ENCODE measurements around the gene CDK11B. TPM values are rescaled to one million over a fixed set of nuclear protein-coding genes. Genes with fewer than 3 reads are reported as not detected.
"Not testable (repeated sequence)": the region's sequence is repeated elsewhere in the genome, so short reads cannot be mapped to it uniquely, and the experiment has no call there.

Gene CDK11B
- total RNA-seq, 1 donor from 2014 or later, result 71.0 TPM

DNA sequence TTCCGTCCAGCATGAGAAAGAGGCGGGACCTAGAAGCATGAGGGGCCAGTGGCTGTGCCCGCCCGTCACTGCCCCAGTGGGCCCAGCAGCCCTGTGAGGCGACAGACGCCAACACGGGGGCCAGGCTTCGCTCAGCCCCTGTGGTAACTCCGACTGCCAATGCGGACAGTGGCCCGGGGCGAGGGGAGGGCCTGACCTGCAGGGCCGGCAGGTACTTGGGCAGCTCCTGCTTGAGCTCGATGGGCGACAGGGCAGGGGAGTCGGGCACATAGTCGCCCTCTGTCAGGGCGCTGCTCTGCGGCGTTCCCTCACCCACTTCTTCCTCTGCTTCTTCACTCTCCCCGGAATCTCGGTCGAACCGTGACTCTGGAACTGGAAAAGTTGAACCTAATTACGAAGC is 18.7 kb downstream of the CDK11B start:
- H3K27me3 Mint-ChIP-seq (ENCODE audit: unreplicated experiment); DNase-seq (ENCODE audit: low spot score); H3K4me3 Mint-ChIP-seq (ENCODE audit: unreplicated experiment): not testable (repeated sequence)

DNA sequence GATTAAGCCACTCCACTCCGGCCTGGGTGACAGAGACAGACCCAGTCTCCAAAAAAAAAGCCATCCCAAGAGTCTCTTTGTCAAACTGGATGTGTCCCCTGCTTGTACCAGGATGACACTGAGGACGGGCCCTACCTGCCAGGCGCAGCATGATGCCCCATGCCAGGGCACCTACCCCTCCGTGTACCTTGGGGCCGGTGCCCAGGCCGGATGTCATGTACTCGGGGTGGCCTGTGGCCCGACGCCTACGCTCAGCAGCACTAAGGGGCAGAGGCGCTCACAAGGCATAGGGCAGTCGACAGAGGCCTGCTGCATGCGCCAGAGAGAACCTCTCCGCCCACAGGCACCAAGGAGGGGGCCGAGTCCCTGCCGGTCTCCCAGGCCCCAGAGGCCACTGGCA is 19.4 kb downstream of the CDK11B start:
- H3K27me3 Mint-ChIP-seq (ENCODE audit: unreplicated experiment); H3K4me3 Mint-ChIP-seq (ENCODE audit: unreplicated experiment); H3K9me3 Mint-ChIP-seq (ENCODE audit: unreplicated experiment); H3K4me1 Mint-ChIP-seq (ENCODE audit: unreplicated experiment); DNase-seq (ENCODE audit: low spot score); H3K27ac Mint-ChIP-seq (ENCODE audit: unreplicated experiment); H3K36me3 Mint-ChIP-seq (ENCODE audit: low read depth, unreplicated experiment): not testable (repeated sequence)

More for the DNA sequence above, 18.7 kb downstream of the CDK11B start:
- H3K36me3 Mint-ChIP-seq (ENCODE audit: low read depth, unreplicated experiment); H3K4me1 Mint-ChIP-seq (ENCODE audit: unreplicated experiment); H3K9me3 Mint-ChIP-seq (ENCODE audit: unreplicated experiment); H3K27ac Mint-ChIP-seq (ENCODE audit: unreplicated experiment): not testable (repeated sequence)

DNA sequence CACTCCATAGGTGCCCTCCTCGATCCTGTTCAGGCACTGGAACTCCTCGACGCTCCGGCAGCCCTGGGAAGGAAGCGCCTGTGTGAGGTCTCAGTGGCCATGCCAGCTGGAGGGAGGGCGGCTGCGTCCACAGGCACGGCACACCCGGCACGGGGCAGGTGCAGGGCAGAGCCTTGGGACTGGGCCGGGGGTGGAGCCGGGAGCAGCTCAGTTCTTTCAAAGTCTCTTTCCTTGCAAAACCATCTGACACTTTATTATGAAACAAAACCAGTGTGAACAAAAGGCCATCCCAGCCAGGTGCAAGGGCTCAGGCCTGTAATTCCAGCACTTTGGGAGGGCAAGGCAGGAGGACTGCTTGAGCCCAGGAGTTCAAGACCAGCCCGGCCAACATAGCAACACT is 20.3 kb downstream of the CDK11B start:
- H3K27ac Mint-ChIP-seq (ENCODE audit: unreplicated experiment); H3K27me3 Mint-ChIP-seq (ENCODE audit: unreplicated experiment); DNase-seq (ENCODE audit: low spot score); H3K4me1 Mint-ChIP-seq (ENCODE audit: unreplicated experiment); H3K9me3 Mint-ChIP-seq (ENCODE audit: unreplicated experiment); H3K4me3 Mint-ChIP-seq (ENCODE audit: unreplicated experiment); H3K36me3 Mint-ChIP-seq (ENCODE audit: low read depth, unreplicated experiment): not testable (repeated sequence)

DNA sequence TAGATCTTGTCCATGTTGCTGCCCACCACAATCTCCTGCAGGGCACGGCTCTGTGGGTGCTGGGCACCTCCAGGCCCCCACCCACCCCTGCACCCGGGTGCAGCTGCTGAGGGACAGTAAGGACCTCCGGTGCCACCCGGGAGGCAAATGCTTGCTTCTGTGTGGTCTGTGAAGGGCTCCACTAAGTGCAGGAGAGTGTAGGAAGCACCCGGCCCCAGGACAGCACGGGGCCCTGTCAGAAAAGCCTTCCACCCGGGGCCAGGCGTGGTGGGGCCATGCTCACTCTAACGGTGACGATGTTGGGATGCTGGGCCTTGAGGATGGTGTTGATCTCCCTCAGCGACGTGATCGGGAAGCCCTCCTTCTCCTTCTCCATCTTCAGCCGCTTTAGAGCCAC is 21.3 kb downstream of the CDK11B start:
- not testable (repeated sequence) for H3K4me3 Mint-ChIP-seq (ENCODE audit: unreplicated experiment); H3K27me3 Mint-ChIP-seq (ENCODE audit: unreplicated experiment); H3K4me1 Mint-ChIP-seq (ENCODE audit: unreplicated experiment); H3K27ac Mint-ChIP-seq (ENCODE audit: unreplicated experiment); DNase-seq (ENCODE audit: low spot score); H3K36me3 Mint-ChIP-seq (ENCODE audit: low read depth, unreplicated experiment); H3K9me3 Mint-ChIP-seq (ENCODE audit: unreplicated experiment)

DNA sequence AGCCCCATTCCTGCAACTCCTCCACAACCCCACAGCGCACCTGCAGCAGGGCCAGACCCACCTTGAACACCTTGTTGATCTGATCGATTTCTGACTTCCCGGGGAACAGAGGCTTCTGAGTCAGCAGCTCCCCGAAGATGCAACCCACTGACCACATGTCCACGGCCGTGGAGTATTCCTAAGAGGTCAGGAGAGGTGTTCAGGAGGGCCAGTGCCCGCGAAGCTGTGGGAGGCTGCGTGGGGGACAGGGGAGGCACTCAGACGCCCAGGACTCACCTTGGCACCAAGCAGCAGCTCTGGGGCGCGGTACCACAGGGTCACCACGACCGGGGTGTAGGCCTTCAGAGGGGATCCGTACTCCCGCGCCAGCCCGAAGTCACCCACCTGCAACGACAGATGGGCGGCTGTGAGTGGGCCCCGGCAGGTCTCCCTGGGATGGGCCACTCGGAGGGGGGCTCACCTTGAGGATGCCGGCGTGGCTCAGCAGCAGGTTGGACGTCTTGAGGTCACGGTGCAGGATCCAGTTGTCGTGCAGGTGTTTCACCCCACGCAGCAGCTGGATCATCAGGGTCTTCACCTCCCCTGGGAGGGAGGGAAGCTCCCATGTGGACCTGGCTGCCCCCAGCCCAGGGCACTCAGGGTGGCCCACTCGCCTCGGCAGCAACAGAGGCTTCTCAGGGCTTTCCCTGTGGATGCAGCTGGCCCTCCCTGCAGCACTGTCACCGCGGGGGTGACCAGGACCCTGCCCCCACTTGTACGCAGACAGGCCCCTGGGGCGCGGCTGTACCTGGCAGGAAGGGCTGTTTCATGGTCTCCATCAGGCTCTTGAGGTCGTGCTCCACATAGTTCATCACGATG is 22.0 kb downstream of the CDK11B start:
- H3K36me3 Mint-ChIP-seq (ENCODE audit: low read depth, unreplicated experiment); H3K4me1 Mint-ChIP-seq (ENCODE audit: unreplicated experiment); H3K4me3 Mint-ChIP-seq (ENCODE audit: unreplicated experiment); DNase-seq (ENCODE audit: low spot score); H3K27me3 Mint-ChIP-seq (ENCODE audit: unreplicated experiment); H3K9me3 Mint-ChIP-seq (ENCODE audit: unreplicated experiment); H3K27ac Mint-ChIP-seq (ENCODE audit: unreplicated experiment): not testable (repeated sequence)

DNA sequence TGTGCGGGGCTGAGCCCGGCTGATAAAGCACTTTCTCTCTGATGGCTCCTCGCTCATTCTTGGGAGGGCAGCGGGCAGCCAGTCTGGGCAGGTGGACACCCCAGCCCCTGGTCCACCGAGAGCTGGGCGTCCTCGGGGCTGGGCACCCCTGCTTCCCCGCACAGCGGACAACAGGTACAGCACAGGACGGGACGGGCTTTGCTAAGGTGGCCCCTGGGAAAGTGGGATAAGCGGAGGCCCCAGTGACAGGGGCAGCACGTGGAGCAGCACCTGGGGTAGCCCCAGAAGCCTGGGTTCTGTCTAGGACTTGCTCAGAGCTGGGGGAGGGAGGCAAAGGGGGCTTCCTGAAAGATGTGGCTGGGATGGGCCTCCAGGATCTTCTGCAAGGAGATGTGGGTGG is 24.2 kb downstream of the CDK11B start:
- H3K36me3 Mint-ChIP-seq (ENCODE audit: low read depth, unreplicated experiment); H3K9me3 Mint-ChIP-seq (ENCODE audit: unreplicated experiment); H3K4me3 Mint-ChIP-seq (ENCODE audit: unreplicated experiment); DNase-seq (ENCODE audit: low spot score); H3K27ac Mint-ChIP-seq (ENCODE audit: unreplicated experiment); H3K4me1 Mint-ChIP-seq (ENCODE audit: unreplicated experiment); H3K27me3 Mint-ChIP-seq (ENCODE audit: unreplicated experiment): not testable (repeated sequence)

DNA sequence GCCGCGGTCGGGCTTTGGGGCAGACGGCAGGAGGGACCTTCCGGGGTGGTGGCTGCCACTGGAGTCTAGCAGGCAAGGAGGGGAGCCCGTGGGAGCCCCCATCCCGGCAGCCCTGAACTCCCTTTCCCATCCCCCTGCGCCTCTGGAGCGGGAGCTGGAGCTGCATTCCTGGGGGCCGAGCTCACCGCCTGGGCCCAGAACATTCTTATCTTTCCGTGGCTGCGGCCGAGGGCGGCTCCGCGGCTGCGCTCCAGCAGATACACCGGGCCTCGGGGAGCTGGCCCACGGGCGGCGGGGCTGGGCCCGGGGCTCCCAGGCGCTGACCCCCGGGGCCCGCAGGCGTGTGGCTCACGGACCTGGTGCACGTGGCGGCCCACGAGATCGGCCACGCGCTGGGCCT is 25.4 kb downstream of the CDK11B start:
- not testable (repeated sequence) for H3K36me3 Mint-ChIP-seq (ENCODE audit: low read depth, unreplicated experiment); H3K27ac Mint-ChIP-seq (ENCODE audit: unreplicated experiment); H3K4me1 Mint-ChIP-seq (ENCODE audit: unreplicated experiment); DNase-seq (ENCODE audit: low spot score); H3K4me3 Mint-ChIP-seq (ENCODE audit: unreplicated experiment); H3K27me3 Mint-ChIP-seq (ENCODE audit: unreplicated experiment); H3K9me3 Mint-ChIP-seq (ENCODE audit: unreplicated experiment)

DNA sequence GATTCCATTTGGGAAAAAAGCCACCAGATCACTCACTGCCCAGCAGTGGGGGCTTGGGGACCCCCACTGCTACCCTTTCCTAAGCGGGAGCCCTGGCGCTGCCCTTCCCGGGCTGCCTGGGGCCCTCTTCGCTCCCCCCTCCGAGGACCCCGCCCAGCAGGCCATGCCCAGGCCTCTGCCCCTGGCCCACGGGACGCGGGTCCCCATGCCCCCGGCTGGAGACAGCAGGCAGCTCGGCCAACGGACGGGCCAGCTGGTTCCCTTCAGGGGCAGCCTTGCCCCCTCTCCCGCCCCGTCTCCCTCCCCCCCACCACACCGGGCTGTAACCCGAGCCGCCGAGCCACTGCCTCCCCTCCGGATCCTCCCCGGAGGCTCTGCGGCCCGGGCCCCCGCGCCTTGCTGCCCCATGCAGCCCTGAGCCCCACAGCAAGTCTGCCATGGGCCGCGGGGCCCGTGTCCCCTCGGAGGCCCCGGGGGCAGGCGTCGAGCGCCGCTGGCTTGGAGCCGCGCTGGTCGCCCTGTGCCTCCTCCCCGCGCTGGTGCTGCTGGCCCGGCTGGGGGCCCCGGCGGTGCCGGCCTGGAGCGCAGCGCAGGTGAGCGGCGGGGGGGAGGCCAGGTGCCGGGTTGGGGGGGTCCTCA is 26.9 kb downstream of the CDK11B start, which contains the start of gene MMP23B:
Gene MMP23B (plus strand): TSS at position 392 of the 639 bp plus-strand sequence. CDS start 46 bp downstream, at position 438.
- no peaks in the 10 kb centered on the region for H3K9me3 Mint-ChIP-seq (ENCODE audit: unreplicated experiment)
- DNase-seq (ENCODE audit: low spot score), result no peak
- TF ChIP-seq, protein P1, sequence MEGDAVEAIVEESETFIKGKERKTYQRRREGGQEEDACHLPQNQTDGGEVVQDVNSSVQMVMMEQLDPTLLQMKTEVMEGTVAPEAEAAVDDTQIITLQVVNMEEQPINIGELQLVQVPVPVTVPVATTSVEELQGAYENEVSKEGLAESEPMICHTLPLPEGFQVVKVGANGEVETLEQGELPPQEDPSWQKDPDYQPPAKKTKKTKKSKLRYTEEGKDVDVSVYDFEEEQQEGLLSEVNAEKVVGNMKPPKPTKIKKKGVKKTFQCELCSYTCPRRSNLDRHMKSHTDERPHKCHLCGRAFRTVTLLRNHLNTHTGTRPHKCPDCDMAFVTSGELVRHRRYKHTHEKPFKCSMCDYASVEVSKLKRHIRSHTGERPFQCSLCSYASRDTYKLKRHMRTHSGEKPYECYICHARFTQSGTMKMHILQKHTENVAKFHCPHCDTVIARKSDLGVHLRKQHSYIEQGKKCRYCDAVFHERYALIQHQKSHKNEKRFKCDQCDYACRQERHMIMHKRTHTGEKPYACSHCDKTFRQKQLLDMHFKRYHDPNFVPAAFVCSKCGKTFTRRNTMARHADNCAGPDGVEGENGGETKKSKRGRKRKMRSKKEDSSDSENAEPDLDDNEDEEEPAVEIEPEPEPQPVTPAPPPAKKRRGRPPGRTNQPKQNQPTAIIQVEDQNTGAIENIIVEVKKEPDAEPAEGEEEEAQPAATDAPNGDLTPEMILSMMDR (IDR thresholded peaks at IDR 0.05; ENCODE audit: unreplicated experiment), result no peak
- H3K4me1 Mint-ChIP-seq (ENCODE audit: unreplicated experiment), result no peaks in the 10 kb centered on the region
- no peak within 1 kb of the TSS for H3K4me3 Mint-ChIP-seq (ENCODE audit: unreplicated experiment)
- H3K27ac Mint-ChIP-seq (ENCODE audit: unreplicated experiment), result no peak within 1 kb of the TSS
- H3K36me3 Mint-ChIP-seq (ENCODE audit: low read depth, unreplicated experiment), result no peaks in the 10 kb centered on the region
- peaks cover 1% of the 10 kb centered on the region for H3K27me3 Mint-ChIP-seq (ENCODE audit: unreplicated experiment)
